ENCODE results near the gene BTBD17. TPM values are rescaled to one million over a fixed set of nuclear protein-coding genes. Genes with fewer than 3 reads are reported as not detected.

The BTBD17 gene
- polyA plus RNA-seq, 1 donor: 0.18 TPM

- no peak for DNase-seq
Measured at GRCh38 chr17:74334393-74335039, 27.2 kb downstream of the BTBD17 start.

DNA sequence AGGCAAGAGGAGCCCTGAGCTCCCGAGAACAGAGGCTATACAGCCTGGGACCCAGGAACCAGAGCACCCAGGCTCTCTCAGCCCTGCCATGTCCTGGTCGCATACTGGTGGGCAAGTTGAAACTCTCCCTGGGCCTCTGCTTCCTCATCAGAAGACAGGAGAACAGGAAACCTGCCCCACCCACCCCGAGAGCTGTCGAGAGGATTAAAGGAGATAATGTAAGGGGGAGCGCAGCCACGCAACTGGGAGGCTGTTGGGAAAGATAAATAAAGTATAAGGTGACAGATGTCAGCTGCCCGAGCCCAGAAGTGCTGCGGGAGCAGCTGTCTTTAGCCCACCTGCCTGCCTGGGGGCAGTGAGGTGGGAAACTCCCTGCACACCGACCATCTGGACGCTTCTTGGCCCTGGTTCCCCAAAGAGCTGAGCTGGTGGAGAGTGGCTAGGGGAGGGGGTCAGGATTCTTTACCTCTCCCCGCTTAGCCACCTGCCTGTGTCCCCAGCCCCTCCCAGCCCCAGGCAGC, 28.8 kb downstream of the BTBD17 start:
- DNase-seq: no peak

DNA sequence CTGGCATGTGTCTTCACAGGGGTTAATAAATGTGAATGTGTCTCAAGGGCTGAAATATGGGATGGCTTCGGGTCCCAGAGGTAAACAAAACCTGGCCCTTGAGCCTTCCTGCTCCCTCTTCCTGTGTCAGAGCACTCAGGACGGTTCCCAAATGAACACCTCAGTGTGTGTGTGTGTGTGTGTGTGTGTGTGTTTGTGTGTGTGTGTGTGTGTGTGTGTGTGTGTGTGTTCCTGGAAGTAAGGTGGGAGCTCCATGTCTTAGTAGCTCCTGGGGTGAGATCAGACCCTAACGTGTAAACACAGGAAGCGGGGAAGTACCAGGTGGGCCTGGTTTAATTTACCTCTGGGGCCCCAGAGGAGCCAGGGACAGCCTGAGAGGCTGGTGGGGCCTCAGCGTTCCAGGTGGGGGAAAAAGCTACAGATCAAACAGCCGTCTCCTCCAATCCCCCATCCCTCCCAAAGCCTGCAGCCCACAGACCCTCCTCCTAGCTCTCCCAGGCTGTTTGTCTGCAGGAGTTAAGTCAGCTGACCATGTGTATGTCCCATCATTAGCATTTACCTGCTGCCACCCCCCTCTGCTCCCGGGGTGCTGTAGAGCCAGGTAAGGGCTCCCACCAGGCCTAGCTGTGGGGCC, 29.5 kb downstream of the BTBD17 start:
- DNase-seq: no peak

DNA sequence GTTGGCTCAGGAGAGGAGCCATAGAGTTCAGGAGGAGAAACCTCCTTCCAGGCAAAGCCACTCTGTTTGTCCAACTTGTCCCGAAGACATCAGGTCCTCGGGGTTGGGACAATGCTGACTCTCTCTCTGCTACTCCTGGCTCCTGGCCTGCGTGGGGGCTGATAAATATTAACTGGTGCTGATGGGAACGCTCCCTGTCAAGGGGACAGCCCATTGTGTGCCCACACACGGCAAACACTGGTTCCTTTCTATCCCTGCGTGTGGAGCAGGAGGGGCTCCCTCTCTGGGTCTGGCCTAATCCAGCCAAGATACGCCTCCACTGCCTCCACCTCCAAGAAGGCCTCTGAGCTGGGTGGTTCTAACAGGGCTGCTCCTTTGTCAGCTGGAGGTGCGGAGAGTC, 31.2 kb downstream of the BTBD17 start:
- no peak for DNase-seq

- no peak for DNase-seq
Measured at GRCh38 chr17:74329378-74329777, 32.3 kb downstream of the BTBD17 start.

DNA sequence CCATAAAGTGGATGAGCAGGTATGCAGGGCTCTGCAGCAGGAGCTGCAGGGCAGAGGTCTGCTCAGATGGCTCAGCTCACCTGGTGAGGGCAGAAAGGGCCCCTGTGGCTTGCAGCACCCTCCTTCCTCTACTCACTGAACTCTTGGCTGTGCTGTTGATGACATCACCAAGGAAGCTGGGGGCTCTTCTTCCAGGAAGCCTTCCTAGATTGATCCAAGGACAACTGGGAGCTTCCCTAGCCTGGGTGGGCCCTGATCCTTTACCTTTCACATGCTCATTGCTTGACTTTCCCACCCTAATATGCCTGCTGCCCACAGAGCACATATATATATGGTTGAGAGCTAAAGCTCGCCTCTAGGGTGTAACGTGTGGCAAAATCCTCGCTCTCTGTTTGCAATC, 33.2 kb downstream of the BTBD17 start:
- no peak for DNase-seq

- no peak for DNase-seq
Measured at GRCh38 chr17:74326506-74326905, 35.2 kb downstream of the BTBD17 start.

DNA sequence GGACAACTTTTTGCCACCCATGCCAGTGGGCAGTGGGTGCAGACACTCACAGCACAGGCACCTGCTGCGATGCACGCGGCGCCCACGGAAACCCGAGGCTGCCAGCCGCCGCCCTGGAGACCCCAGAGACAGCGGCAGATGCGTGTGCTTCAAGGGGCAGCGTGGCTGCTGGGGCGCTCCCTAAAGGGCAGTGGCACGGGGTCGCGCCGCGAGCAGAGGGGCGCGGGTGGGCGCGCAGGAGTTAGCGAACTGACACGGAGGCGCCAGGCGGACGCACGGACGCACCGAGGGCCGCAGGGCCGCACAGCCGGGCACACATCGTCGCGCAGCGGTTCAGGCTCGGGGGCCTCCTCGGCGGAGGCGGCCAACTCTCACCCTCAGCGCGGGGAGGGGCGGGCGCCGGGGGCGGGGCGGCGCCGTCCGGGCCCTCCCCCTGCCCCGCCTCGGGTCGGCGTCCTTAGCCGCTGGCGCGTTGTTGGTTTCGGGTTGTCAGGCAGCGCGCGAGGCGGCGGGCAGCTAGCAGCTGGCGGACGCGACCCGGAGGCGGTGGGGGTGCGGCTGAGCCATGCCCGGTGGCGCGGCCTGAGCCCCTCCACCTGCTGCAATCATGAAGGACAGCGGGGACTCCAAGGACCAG, 35.8 kb downstream of the BTBD17 start, which contains the start of gene KIF19:
TSS of gene KIF19 (plus strand) at position 484 of the 637 bp plus-strand sequence. CDS start at position 608, 124 bp downstream.
- peak; percentile 28 for DNase-seq

- DNase-seq: no peak
Measured at GRCh38 chr17:74325376-74325742, 36.3 kb downstream of the BTBD17 start.

DNA sequence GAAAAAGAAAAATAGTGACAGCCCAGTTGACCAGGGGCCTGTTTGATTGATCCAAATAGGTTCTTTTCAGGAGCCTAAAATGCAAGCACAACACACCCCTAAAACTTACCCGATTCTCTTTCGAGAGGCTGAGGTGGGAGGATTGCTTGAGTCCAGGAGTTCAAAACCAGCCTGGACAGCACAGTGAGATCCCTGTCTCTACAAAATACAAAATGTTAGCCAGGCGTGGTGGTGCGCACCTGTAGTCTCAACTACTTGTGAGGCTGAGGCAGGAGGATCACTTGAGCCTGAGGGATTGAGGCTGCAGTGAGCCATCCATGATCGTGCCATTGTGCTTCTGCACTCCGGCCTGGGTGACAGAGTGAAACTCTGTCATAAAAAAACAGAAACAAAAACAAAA, 37.1 kb downstream of the BTBD17 start:
- no peak for DNase-seq

- DNase-seq: no peak
Measured at GRCh38 chr17:74318391-74318790, 43.3 kb downstream of the BTBD17 start.

GRCh38 chr17:74317071-74317470, 44.6 kb downstream of the BTBD17 start:
- DNase-seq: no peak

DNA sequence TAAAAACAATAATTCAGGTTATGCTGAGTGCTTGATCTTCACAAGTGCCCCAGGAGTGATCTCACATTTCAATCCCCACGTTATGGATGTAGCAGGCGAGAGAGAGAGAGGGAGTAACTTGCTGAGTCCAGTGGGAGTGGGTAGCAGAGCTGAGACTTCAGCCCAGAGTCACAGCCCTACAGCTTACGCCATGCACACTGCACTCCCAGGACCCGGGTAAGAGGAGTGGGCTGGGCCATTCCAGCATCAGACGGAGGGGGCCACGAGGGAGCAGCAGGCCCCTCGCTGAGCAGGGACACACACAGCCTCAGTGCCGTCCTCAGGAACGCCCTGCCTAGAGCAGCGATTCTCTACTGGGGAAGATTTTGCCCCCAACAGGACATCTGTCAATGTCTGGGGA, 45.4 kb downstream of the BTBD17 start:
- DNase-seq: no peak

- no peak for DNase-seq
Measured at GRCh38 chr17:74314877-74315276, 46.8 kb downstream of the BTBD17 start.

DNA sequence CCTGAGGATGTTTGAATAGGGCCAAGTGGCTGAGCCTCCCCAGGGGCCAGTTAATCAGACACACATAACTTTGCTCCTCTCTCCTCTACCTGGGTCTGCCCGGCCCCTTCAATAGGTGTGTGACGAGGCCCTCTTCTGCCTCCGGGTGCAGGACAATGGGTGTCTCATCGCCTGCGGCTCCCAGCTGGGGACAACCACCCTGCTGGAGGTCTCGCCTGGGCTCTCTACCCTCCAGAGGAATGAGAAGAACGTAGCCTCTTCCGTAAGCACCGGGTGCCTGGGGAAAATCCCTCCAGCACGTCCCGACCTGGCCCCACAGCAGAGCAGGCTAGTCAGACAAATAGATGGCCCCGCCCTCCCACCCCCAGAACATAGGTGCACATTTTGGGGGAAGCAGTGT, 51.8 kb downstream of the BTBD17 start:
- no peak for DNase-seq

GRCh38 chr17:74307984-74308773, 53.5 kb downstream of the BTBD17 start:
- DNase-seq: no peak

Other genes starting within 250 kb of the BTBD17 start
- gene RPL38, start 158.2 kb downstream of the BTBD17 start, polyA plus RNA-seq (ENCODE audit: insufficient read length): 1,766 TPM
- 72.3 TPM for gene TTYH2, start 148.3 kb downstream of the BTBD17 start, polyA plus RNA-seq (ENCODE audit: insufficient read length)
- not detected for gene DNAI2, start 87.6 kb downstream of the BTBD17 start, polyA plus RNA-seq (ENCODE audit: insufficient read length)
- gene KIF19, start 35.6 kb downstream of the BTBD17 start, polyA plus RNA-seq (ENCODE audit: insufficient read length): 2.0 TPM
- gene GPR142, start 5.6 kb upstream of the BTBD17 start, polyA plus RNA-seq (ENCODE audit: insufficient read length): 0.44 TPM
- 46.6 TPM for gene GPRC5C, start 70.2 kb upstream of the BTBD17 start, polyA plus RNA-seq (ENCODE audit: insufficient read length)
- 2.2 TPM for gene CD300A, start 104.8 kb upstream of the BTBD17 start, polyA plus RNA-seq (ENCODE audit: insufficient read length)
- 0.23 TPM for gene CD300LB, start 169.6 kb upstream of the BTBD17 start, polyA plus RNA-seq (ENCODE audit: insufficient read length)
- gene CD300C, start 184.2 kb upstream of the BTBD17 start, polyA plus RNA-seq (ENCODE audit: insufficient read length): 1.0 TPM
- gene CD300H, start 205.6 kb upstream of the BTBD17 start, polyA plus RNA-seq (ENCODE audit: insufficient read length): not detected
- gene CD300LD, start 230.4 kb upstream of the BTBD17 start, polyA plus RNA-seq (ENCODE audit: insufficient read length): not detected